OCI-LY7 (cell line): ENCODE data around the gene GDA. TPM values are rescaled to one million over a fixed set of nuclear protein-coding genes. Genes with fewer than 3 reads are reported as not detected.
A peak's percentile ranks its signal among the peaks of the same experiment; 100 is the strongest.

Experiments
- BruUV-seq: library from RNA; stranded (reverse); fragments of 400-500 nt; replicated peaks from 2 replicates; lab custom pipeline; 2021; lab: Mats Ljungman, UMichigan
- CTCF ChIA-PET: fragments of 300-600 bp; sonication (Branson Sonifier 250); formaldehyde crosslinking; loops from one replicate; lab custom pipeline; 2022; ENCODE audit warnings: antibody characterized with exemption; ENCODE audit not compliant: unreplicated experiment; lab: Charles Lee
- POLR2A ChIA-PET: fragments of 300-600 bp; sonication (Branson Sonifier 250); formaldehyde crosslinking; loops from one replicate; lab custom pipeline; 2022; ENCODE audit warnings: antibody characterized with exemption; lab: Charles Lee
- DNase-seq: peaks from one replicate; pipeline ENCODE4 v3.0.0-alpha.2; 2015; ENCODE audit warnings: low spot score
- H2AFZ ChIP-seq: fragments of 200-600 bp; sonication (generic), shearing (Covaris generic); 2 replicates; pipeline ENCODE4 v1.6.1; 2014; ENCODE audit warnings: mild to moderate bottlenecking, antibody characterized with exemption, low read length, moderate library complexity
- H3K27ac ChIP-seq: fragments of 200-600 bp; sonication (generic); 2 replicates; pipeline ENCODE4 v1.5.1; 2014; ENCODE audit warnings: mixed run types, low read depth, mild to moderate bottlenecking, moderate library complexity, low read length, inconsistent platforms; ENCODE audit not compliant: poor library complexity, severe bottlenecking
- H3K36me3 ChIP-seq: fragments of 200-600 bp; sonication (generic); 2 replicates; pipeline ENCODE4 v1.6.1; 2014; ENCODE audit warnings: mild to moderate bottlenecking, antibody characterized with exemption, low read length, moderate library complexity, mixed read lengths; ENCODE audit not compliant: insufficient read depth
- H3K4me1 ChIP-seq: fragments of 200-600 bp; sonication (generic); 2 replicates; pipeline ENCODE4 v1.5.1; 2014; ENCODE audit warnings: mild to moderate bottlenecking, low read length; ENCODE audit not compliant: insufficient read depth, poor library complexity, severe bottlenecking
- H3K4me2 ChIP-seq: fragments of 200-600 bp; sonication (generic); 2 replicates; pipeline ENCODE4 v1.6.1; 2014; ENCODE audit warnings: mild to moderate bottlenecking, low read length
- H3K4me3 ChIP-seq: fragments of 200-600 bp; sonication (generic); 2 replicates; pipeline ENCODE4 v1.5.1; 2014; ENCODE audit warnings: mild to moderate bottlenecking, low read depth, low read length; ENCODE audit not compliant: poor library complexity, severe bottlenecking
- H3K79me2 ChIP-seq: fragments of 200-600 bp; sonication (generic); 2 replicates; pipeline ENCODE4 v1.6.1; 2016; ENCODE audit warnings: low read depth, mild to moderate bottlenecking, low read length, moderate library complexity, mixed read lengths; ENCODE audit not compliant: insufficient read depth
- H3K9me2 ChIP-seq: fragments of 200-600 bp; sonication (generic); 2 replicates; pipeline ENCODE4 v1.6.1; 2016; ENCODE audit warnings: mild to moderate bottlenecking, low read length, mixed read lengths; ENCODE audit not compliant: insufficient read depth
- H3K9me3 ChIP-seq: fragments of 200-600 bp; sonication (generic); 2 replicates; pipeline ENCODE4 v1.6.1; 2014; ENCODE audit warnings: mild to moderate bottlenecking, mixed run types, low read length, mixed read lengths
- H4K20me1 ChIP-seq: fragments of 200-600 bp; sonication (generic); 2 replicates; pipeline ENCODE4 v1.6.1; 2014; ENCODE audit warnings: mild to moderate bottlenecking, antibody characterized with exemption, low read length, moderate library complexity, mixed read lengths; ENCODE audit not compliant: insufficient read depth
- EZH2phosphoT487 ChIP-seq: fragments of 200-600 bp; sonication (generic); IDR thresholded peaks from 2 replicates; pipeline ENCODE4 v1.6.1; 2018; ENCODE audit warnings: low read depth, borderline replicate concordance, mild to moderate bottlenecking, mixed run types, antibody characterized with exemption, low read length, moderate library complexity, mixed read lengths
- intact Hi-C: fragments of 100-400 bp; cut with micrococcal nuclease; formaldehyde crosslinking; loops from one replicate; pipeline ENCODE4 v1.10.0; 2022; ENCODE audit not compliant: unreplicated experiment
- total RNA-seq, 2 experiments: library from RNA; depleted of rRNA in 1 of 2; stranded (reverse); fragments of >200 nt in 1 of 2; shearing (Covaris generic) in 1 of 2; gene quantifications; 2 replicates each; pipeline ENCODE4 v1.2.3, GENCODE V29; 2014 to 2022
- TF ChIP-seq, protein P1 (sequence below): fragments of 200-600 bp; sonication (generic); conservative IDR thresholded peaks from 2 replicates; pipeline ENCODE4 v1.5.1; 2014; ENCODE audit warnings: mild to moderate bottlenecking, antibody characterized with exemption, low read length, moderate library complexity, mixed read lengths

The GDA gene
- total RNA-seq, 2 experiments from 2014 or later, result not detected

DNA sequence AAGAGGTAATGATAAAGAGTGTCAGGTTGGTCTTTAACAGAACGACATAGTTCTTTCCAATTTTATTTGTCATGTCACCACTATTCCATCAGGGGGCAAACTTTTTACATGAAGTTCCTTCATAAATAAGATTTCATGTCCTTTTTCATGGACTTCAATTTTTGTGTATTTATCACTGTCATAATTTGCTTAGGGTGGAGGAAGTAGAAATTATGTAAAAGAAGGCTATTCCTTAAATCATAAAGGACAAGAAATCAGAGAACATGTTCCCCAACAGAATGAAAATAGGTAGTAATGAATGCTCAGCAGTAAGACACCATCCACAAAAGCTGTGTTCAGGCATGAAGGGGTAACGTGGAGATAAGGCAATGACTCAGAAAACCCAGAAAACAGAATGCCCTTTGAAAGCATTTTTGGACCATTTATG, 143.0 kb downstream of the GDA start:
- no TSS peak for BruUV-seq
- no peak overlapping the region for H2AFZ ChIP-seq
- POLR2A ChIA-PET, result interaction anchor here (0.5 kb wide), 1 partner anchor 285 kb away, joined by 3 read pairs; no protein-coding TSS in a partner anchor

GRCh38 chr9:72292874-72293607, 143.8 kb downstream of the GDA start:
- intact Hi-C loops, result no loop called here
- ChIA-PET CTCF (no interaction called here), POLR2A (interaction anchor here (0.5 kb wide), 1 partner anchor 284 kb away, joined by 3 read pairs; no protein-coding TSS in a partner anchor)
- H3K4me2 ChIP-seq, result no peak overlapping the region
- TF ChIP-seq, protein P1, sequence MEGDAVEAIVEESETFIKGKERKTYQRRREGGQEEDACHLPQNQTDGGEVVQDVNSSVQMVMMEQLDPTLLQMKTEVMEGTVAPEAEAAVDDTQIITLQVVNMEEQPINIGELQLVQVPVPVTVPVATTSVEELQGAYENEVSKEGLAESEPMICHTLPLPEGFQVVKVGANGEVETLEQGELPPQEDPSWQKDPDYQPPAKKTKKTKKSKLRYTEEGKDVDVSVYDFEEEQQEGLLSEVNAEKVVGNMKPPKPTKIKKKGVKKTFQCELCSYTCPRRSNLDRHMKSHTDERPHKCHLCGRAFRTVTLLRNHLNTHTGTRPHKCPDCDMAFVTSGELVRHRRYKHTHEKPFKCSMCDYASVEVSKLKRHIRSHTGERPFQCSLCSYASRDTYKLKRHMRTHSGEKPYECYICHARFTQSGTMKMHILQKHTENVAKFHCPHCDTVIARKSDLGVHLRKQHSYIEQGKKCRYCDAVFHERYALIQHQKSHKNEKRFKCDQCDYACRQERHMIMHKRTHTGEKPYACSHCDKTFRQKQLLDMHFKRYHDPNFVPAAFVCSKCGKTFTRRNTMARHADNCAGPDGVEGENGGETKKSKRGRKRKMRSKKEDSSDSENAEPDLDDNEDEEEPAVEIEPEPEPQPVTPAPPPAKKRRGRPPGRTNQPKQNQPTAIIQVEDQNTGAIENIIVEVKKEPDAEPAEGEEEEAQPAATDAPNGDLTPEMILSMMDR, result no peak
- TF ChIP-seq EZH2phosphoT487, result no peak
- no peaks in the 10 kb centered on the region for H4K20me1 ChIP-seq
- no peak for DNase-seq
- no peaks in the 10 kb centered on the region for H3K4me1 ChIP-seq
- no peaks in the 10 kb centered on the region for H3K9me3 ChIP-seq
- BruUV-seq, result no TSS peak
- H2AFZ ChIP-seq, result no peak overlapping the region
- H3K79me2 ChIP-seq, result no peaks in the 10 kb centered on the region
- H3K4me3 ChIP-seq, result no peak overlapping the region
- no peaks in the 10 kb centered on the region for H3K36me3 ChIP-seq
- no peaks in the 10 kb centered on the region for H3K9me2 ChIP-seq
- no peak overlapping the region for H3K27ac ChIP-seq

More for the DNA sequence above, 143.0 kb downstream of the GDA start:
- no peaks in the 10 kb centered on the region for H3K79me2 ChIP-seq
- no peak overlapping the region for H3K4me3 ChIP-seq
- H3K36me3 ChIP-seq, result no peaks in the 10 kb centered on the region
- no peaks in the 10 kb centered on the region for H4K20me1 ChIP-seq
- no peak overlapping the region for H3K27ac ChIP-seq
- H3K9me2 ChIP-seq, result no peaks in the 10 kb centered on the region
- DNase-seq, result peak; percentile 34
- H3K4me2 ChIP-seq, result no peak overlapping the region
- TF ChIP-seq, protein P1, result peak; percentile 74
- TF ChIP-seq EZH2phosphoT487, result no peak
- H3K4me1 ChIP-seq, result no peaks in the 10 kb centered on the region
- CTCF ChIA-PET, result no interaction called here
- intact Hi-C loops, result no loop called here
- no peaks in the 10 kb centered on the region for H3K9me3 ChIP-seq

DNA sequence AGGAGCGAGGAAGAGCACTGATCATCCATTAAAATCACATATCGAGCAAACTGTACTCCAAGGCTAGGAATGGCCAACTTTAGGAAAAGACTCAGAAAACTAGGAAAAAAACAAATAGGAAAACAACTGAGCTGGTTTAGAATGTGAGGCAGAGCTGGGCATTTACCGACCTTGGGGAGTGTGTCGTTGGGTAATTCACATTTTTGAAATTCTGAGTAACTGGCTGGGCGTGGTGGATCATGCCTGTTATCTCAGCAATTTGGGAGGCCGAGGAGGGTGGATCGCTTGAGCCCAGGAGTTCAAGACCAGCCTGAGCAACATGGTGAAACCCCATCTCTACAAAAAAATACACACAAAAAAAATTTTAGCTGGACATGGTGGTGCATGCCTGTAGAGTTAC, 145.7 kb downstream of the GDA start:
- BruUV-seq, result no TSS peak
- no peaks in the 10 kb centered on the region for H3K9me3 ChIP-seq
- H3K4me1 ChIP-seq, result no peaks in the 10 kb centered on the region
- H3K36me3 ChIP-seq, result no peaks in the 10 kb centered on the region
- no peaks in the 10 kb centered on the region for H3K9me2 ChIP-seq
- H2AFZ ChIP-seq, result no peak overlapping the region
- intact Hi-C loops, result no loop called here
- H3K4me3 ChIP-seq, result no peak overlapping the region
- no peak for DNase-seq
- POLR2A ChIA-PET, result no interaction called here
- no peak for TF ChIP-seq EZH2phosphoT487
- TF ChIP-seq, protein P1, result no peak
- H3K27ac ChIP-seq, result no peak overlapping the region
- no peaks in the 10 kb centered on the region for H3K79me2 ChIP-seq
- CTCF ChIA-PET, result no interaction called here
- H3K4me2 ChIP-seq, result no peak overlapping the region
- H4K20me1 ChIP-seq, result no peaks in the 10 kb centered on the region
